ENCODE results near the gene ALOXE3. TPM values are rescaled to one million over a fixed set of nuclear protein-coding genes. Genes with fewer than 3 reads are reported as not detected.

ALOXE3 gene
- total and polyA plus RNA-seq, 4 experiments from 2014 or later: 0.20 to 0.33 (median 0.32) TPM; not detected in 1

GRCh38 chr17:8155231-8155995, 37.1 kb upstream of the ALOXE3 start:
- Mint-ChIP-seq H3K9me3 (peaks cover 0 to 9% (median 0%) of the 10 kb centered on the region in 8 donors), H3K4me1 (peaks cover 36 to 67% (median 49%) of the 10 kb centered on the region in 4 donors), H3K27me3 (no peaks in the 10 kb centered on the region), H3K36me3 (peaks cover 15 to 51% of the 10 kb centered on the region in 2 donors), H3K4me3 (no peak overlapping the region), H3K27ac (no peak overlapping the region)
- no peaks in the 10 kb centered on the region for H3K9me3 ChIP-seq (ENCODE audit: control insufficient read depth in 1 of 2, low read length in 2 of 2)
- peaks cover 18% of the 10 kb centered on the region for H3K36me3 ChIP-seq (ENCODE audit: insufficient read depth, low read length)
- intact Hi-C loops (cut with micrococcal nuclease): loop anchor here (5.0 kb wide), 1 partner anchor 92 kb away; the partner anchor contains the start of genes CTC1 and PFAS
- H3K4me1 ChIP-seq (ENCODE audit: insufficient read depth, low read length): peaks cover 82% of the 10 kb centered on the region
- DNase-seq: peak; percentile 47 to 59 (median 54)
- no peaks in the 10 kb centered on the region for H3K27me3 ChIP-seq (ENCODE audit: insufficient read depth, low read length)
- ChIA-PET CTCF (ENCODE audit: partially characterized antibody) (interaction anchor here (1.1 to 7.7 kb wide), 11 partner anchors 13 to 469 kb away, joined by 3 to 93 read pairs (median 4); partner anchors contain the start of gene ALOXE3), POLR2A (ENCODE audit: partially characterized antibody) (interaction anchor here (0.9 to 23.4 kb wide), 22 partner anchors 7 to 845 kb away, joined by 3 to 1074 read pairs (median 8); partner anchors contain the start of genes ALOXE3, AURKB, BORCS6 and CNTROB)
- peak overlapping the region; percentile 100 for H3K27ac ChIP-seq (ENCODE audit: low read depth, low read length)
- peak overlapping the region; percentile 90 for H3K4me3 ChIP-seq (ENCODE audit: low read length in 2 of 2)

- CTCF ChIA-PET (ENCODE audit: partially characterized antibody): interaction anchor here (1.6 to 7.7 kb wide), 3 partner anchors 15 to 61 kb away, joined by 7 to 93 read pairs (median 10); no protein-coding TSS in a partner anchor
- DNase-seq: peak in 3 of 5 donors; percentile 29 to 42 (median 31)
- peaks cover 36 to 65% (median 43%) of the 10 kb centered on the region in 4 donors for H3K4me1 Mint-ChIP-seq
Observed at GRCh38 chr17:8154608-8155155, 36.4 kb upstream of the ALOXE3 start.

DNA sequence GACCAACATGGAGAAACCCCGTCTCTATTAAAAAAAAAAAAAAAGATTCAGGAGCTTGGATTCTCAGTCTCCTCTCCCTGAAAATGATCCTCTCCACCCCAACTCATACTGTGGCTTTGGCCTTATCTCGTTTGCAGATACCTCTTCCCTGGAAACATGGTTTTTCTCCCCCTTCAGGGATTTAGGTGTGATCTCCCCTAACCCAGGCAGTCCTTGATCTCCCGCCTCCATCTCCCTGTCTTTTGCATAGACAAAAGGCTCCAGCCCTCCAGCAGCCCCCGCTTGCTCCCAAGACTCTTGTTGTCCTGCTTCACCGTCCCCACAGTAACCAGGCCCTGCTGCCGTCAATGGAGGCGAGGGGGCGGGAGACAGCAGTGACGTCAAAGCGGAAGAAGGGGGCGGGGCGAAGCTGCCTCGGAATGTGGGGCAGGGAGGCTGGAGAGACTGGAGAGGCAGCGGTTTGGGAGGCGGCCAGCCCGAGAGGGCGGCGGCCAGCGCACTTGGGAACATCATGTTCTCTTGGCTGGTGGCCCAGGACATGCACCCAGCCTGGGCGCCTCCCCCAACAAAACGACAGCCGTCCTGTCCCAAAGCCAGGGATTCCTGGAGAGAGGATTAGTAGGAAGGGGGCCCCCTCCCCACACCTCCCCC, 35.8 kb upstream of the ALOXE3 start:
- Histone ChIP-seq H3K27me3 (ENCODE audit: insufficient read depth, low read length) (no peaks in the 10 kb centered on the region), H3K9me3 (ENCODE audit: control insufficient read depth in 1 of 2, low read length in 2 of 2) (no peaks in the 10 kb centered on the region), H3K4me3 (ENCODE audit: low read length in 2 of 2) (peak overlapping the region in 1 of 2 donors; percentile 90), H3K36me3 (ENCODE audit: insufficient read depth, low read length) (peaks cover 20% of the 10 kb centered on the region), H3K27ac (ENCODE audit: low read depth, low read length) (peak overlapping the region; percentile 100), H3K4me1 (ENCODE audit: insufficient read depth, low read length) (peaks cover 74% of the 10 kb centered on the region)
- Mint-ChIP-seq H3K4me3 (no peak overlapping the region), H3K27me3 (no peaks in the 10 kb centered on the region), H3K36me3 (peaks cover 9 to 47% of the 10 kb centered on the region in 2 donors), H3K27ac (no peak overlapping the region), H3K9me3 (peaks cover 0 to 12% (median 0%) of the 10 kb centered on the region in 8 donors), H3K4me1 (peaks cover 35 to 66% (median 42%) of the 10 kb centered on the region in 4 donors)
- intact Hi-C loops (cut with micrococcal nuclease): no loop called here
- ChIA-PET POLR2A (ENCODE audit: partially characterized antibody) (interaction anchor here (0.9 to 23.4 kb wide), 9 partner anchors 9 to 141 kb away, joined by 3 to 1074 read pairs (median 70); partner anchors contain the start of genes ALOXE3, BORCS6, CTC1 and PFAS), CTCF (ENCODE audit: partially characterized antibody) (interaction anchor here (1.6 to 7.7 kb wide), 2 partner anchors 14 to 35 kb away, joined by 7 to 93 read pairs; no protein-coding TSS in a partner anchor)
- peak; percentile 96 to 99 (median 98) for DNase-seq

More at GRCh38 chr17:8154608-8155155, 36.4 kb upstream of the ALOXE3 start:
- Histone ChIP-seq H3K27ac (ENCODE audit: low read depth, low read length) (peak overlapping the region; percentile 100), H3K4me1 (ENCODE audit: insufficient read depth, low read length) (peaks cover 80% of the 10 kb centered on the region), H3K4me3 (ENCODE audit: low read length in 2 of 2) (peak overlapping the region; percentile 90), H3K36me3 (ENCODE audit: insufficient read depth, low read length) (peaks cover 19% of the 10 kb centered on the region), H3K9me3 (ENCODE audit: control insufficient read depth in 1 of 2, low read length in 2 of 2) (no peaks in the 10 kb centered on the region), H3K27me3 (ENCODE audit: insufficient read depth, low read length) (no peaks in the 10 kb centered on the region)
- Mint-ChIP-seq H3K9me3 (peaks cover 0 to 10% (median 0%) of the 10 kb centered on the region in 8 donors), H3K27me3 (no peaks in the 10 kb centered on the region), H3K36me3 (peaks cover 9 to 46% of the 10 kb centered on the region in 2 donors), H3K27ac (no peak overlapping the region), H3K4me3 (no peak overlapping the region)
- POLR2A ChIA-PET (ENCODE audit: partially characterized antibody): interaction anchor here (1.4 to 23.4 kb wide), 9 partner anchors 9 to 143 kb away, joined by 3 to 1074 read pairs (median 70); partner anchors contain the start of genes ALOXE3, BORCS6, CTC1 and PFAS
- intact Hi-C loops (cut with micrococcal nuclease): loop anchor here (5.0 kb wide), 1 partner anchor 93 kb away; the partner anchor contains the start of genes CTC1 and PFAS

GRCh38 chr17:8153525-8153956, 35.2 kb upstream of the ALOXE3 start:
- Mint-ChIP-seq H3K27ac (no peak overlapping the region), H3K36me3 (peaks cover 6 to 45% of the 10 kb centered on the region in 2 donors), H3K4me1 (peaks cover 30 to 61% (median 38%) of the 10 kb centered on the region in 4 donors), H3K27me3 (no peaks in the 10 kb centered on the region), H3K9me3 (peaks cover 0 to 14% (median 0%) of the 10 kb centered on the region in 8 donors), H3K4me3 (peak overlapping the region in 6 of 8 donors; percentile 15 to 98 (median 92))
- POLR2A ChIA-PET (ENCODE audit: partially characterized antibody): interaction anchor here (0.9 to 23.4 kb wide), 8 partner anchors 10 to 95 kb away, joined by 3 to 1074 read pairs (median 76); partner anchors contain the start of genes ALOXE3, BORCS6, CTC1 and PFAS
- intact Hi-C loops (cut with micrococcal nuclease): no loop called here
- H3K27me3 ChIP-seq (ENCODE audit: insufficient read depth, low read length): no peaks in the 10 kb centered on the region
- H3K9me3 ChIP-seq (ENCODE audit: control insufficient read depth in 1 of 2, low read length in 2 of 2): no peaks in the 10 kb centered on the region
- H3K36me3 ChIP-seq (ENCODE audit: insufficient read depth, low read length): peaks cover 24% of the 10 kb centered on the region
- DNase-seq: peak in 4 of 5 donors; percentile 35 to 71 (median 38)
- peaks cover 70% of the 10 kb centered on the region for H3K4me1 ChIP-seq (ENCODE audit: insufficient read depth, low read length)
- CTCF ChIA-PET (ENCODE audit: partially characterized antibody): interaction anchor here (1.6 to 7.7 kb wide), 3 partner anchors 14 to 34 kb away, joined by 4 to 93 read pairs (median 7); no protein-coding TSS in a partner anchor
- H3K4me3 ChIP-seq (ENCODE audit: low read length in 2 of 2): no peak overlapping the region
- peak overlapping the region; percentile 100 for H3K27ac ChIP-seq (ENCODE audit: low read depth, low read length)

- intact Hi-C loops (cut with micrococcal nuclease): no loop called here
- H3K27me3 Mint-ChIP-seq: no peaks in the 10 kb centered on the region
- DNase-seq: peak in 1 of 5 donors; percentile 41
- Histone ChIP-seq H3K4me1 (ENCODE audit: insufficient read depth, low read length) (peaks cover 65% of the 10 kb centered on the region), H3K27me3 (ENCODE audit: insufficient read depth, low read length) (no peaks in the 10 kb centered on the region), H3K9me3 (ENCODE audit: control insufficient read depth in 1 of 2, low read length in 2 of 2) (no peaks in the 10 kb centered on the region), H3K36me3 (ENCODE audit: insufficient read depth, low read length) (peaks cover 25% of the 10 kb centered on the region), H3K4me3 (ENCODE audit: low read length in 2 of 2) (peak overlapping the region in 1 of 2 donors; percentile 74), H3K27ac (ENCODE audit: low read depth, low read length) (peak overlapping the region; percentile 100)
- CTCF ChIA-PET (ENCODE audit: partially characterized antibody): interaction anchor here (1.9 to 7.7 kb wide), 2 partner anchors 13 to 34 kb away, joined by 4 to 93 read pairs; no protein-coding TSS in a partner anchor
- POLR2A ChIA-PET (ENCODE audit: partially characterized antibody): interaction anchor here (1.8 to 23.4 kb wide), 7 partner anchors 10 to 95 kb away, joined by 4 to 1074 read pairs (median 83); partner anchors contain the start of genes ALOXE3, BORCS6, CTC1 and PFAS
- H3K4me3 Mint-ChIP-seq: peak overlapping the region in 7 of 8 donors; percentile 91 to 98 (median 93)
- peaks cover 27 to 58% (median 37%) of the 10 kb centered on the region in 4 donors for H3K4me1 Mint-ChIP-seq
- peaks cover 9 to 47% of the 10 kb centered on the region in 2 donors for H3K36me3 Mint-ChIP-seq
- H3K27ac Mint-ChIP-seq: no peak overlapping the region
- H3K9me3 Mint-ChIP-seq: peaks cover 0 to 19% (median 0%) of the 10 kb centered on the region in 8 donors
Observed at GRCh38 chr17:8153031-8153451, 34.7 kb upstream of the ALOXE3 start.

Data from CD4-positive, alpha-beta memory T cell (primary cell).